SK-N-SH (cell line): ENCODE measurements around the gene BTRC.

Experiments used
- CHD2 ChIP-seq: fragments of 150-350 bp; IDR thresholded peaks from 2 replicates; pipeline ENCODE4 v1.6.1; 2018; ENCODE audit warnings: low read length; ENCODE audit not compliant: partially characterized antibody
- EZH2phosphoT487 ChIP-seq: fragments of 200-600 bp; sonication (generic); IDR thresholded peaks from 2 replicates; pipeline ENCODE4 v1.6.1; 2017; ENCODE audit warnings: low read depth, mixed run types, mild to moderate bottlenecking, antibody characterized with exemption, moderate library complexity, borderline replicate concordance
- FOSL2 ChIP-seq: IDR thresholded peaks from 2 replicates; pipeline ENCODE4 v1.4.0; 2012; ENCODE audit warnings: low read depth, mild to moderate bottlenecking, moderate library complexity, borderline replicate concordance
- FOXJ3 ChIP-seq: sonication (generic); formaldehyde crosslinking; IDR thresholded peaks from 2 replicates; pipeline ENCODE4 v1.5.1; 2020; ENCODE audit warnings: mild to moderate bottlenecking, missing genetic modification reagents
- GABPA ChIP-seq: IDR thresholded peaks from 2 replicates; pipeline ENCODE4 v1.4.0; 2012; ENCODE audit warnings: low read depth, mild to moderate bottlenecking
- MXI1 ChIP-seq: IDR thresholded peaks from 2 replicates; pipeline ENCODE4 v1.6.1; 2012; ENCODE audit warnings: mild to moderate bottlenecking, low read depth, low read length, improper control_type of control experiment
- POLR2AphosphoS5 ChIP-seq: IDR thresholded peaks from 2 replicates; pipeline ENCODE4 v1.6.1; 2012; ENCODE audit warnings: low read depth, low read length
- RAD21 ChIP-seq: IDR thresholded peaks from 2 replicates; pipeline ENCODE4 v1.6.1; 2012; ENCODE audit warnings: mild to moderate bottlenecking, low read length
- RCOR1 ChIP-seq: fragments of 150-350 bp; IDR thresholded peaks from 2 replicates; pipeline ENCODE4 v1.6.1; 2017; ENCODE audit warnings: antibody characterized with exemption, low read length
- SIN3A ChIP-seq: IDR thresholded peaks from 2 replicates; pipeline ENCODE4 v1.6.1; 2012; ENCODE audit warnings: low read depth, mild to moderate bottlenecking, low read length, moderate library complexity, borderline replicate concordance
- TCF12 ChIP-seq: IDR thresholded peaks from 2 replicates; pipeline ENCODE4 v1.4.0; 2012
- TF ChIP-seq, protein P1 (sequence below): IDR thresholded peaks from 2 replicates; pipeline ENCODE4 v1.4.0; 2012; ENCODE audit warnings: low read depth, borderline replicate concordance
- TF ChIP-seq, protein P2 (sequence below): fragments of 200-600 bp; sonication (generic); IDR thresholded peaks from 2 replicates; pipeline ENCODE4 v1.6.1; 2017; ENCODE audit warnings: antibody characterized with exemption, mild to moderate bottlenecking, moderate library complexity
- TF ChIP-seq, protein P3 (sequence below): IDR thresholded peaks from 2 replicates; pipeline ENCODE4 v1.4.0; 2012; ENCODE audit warnings: low read depth

DNA sequence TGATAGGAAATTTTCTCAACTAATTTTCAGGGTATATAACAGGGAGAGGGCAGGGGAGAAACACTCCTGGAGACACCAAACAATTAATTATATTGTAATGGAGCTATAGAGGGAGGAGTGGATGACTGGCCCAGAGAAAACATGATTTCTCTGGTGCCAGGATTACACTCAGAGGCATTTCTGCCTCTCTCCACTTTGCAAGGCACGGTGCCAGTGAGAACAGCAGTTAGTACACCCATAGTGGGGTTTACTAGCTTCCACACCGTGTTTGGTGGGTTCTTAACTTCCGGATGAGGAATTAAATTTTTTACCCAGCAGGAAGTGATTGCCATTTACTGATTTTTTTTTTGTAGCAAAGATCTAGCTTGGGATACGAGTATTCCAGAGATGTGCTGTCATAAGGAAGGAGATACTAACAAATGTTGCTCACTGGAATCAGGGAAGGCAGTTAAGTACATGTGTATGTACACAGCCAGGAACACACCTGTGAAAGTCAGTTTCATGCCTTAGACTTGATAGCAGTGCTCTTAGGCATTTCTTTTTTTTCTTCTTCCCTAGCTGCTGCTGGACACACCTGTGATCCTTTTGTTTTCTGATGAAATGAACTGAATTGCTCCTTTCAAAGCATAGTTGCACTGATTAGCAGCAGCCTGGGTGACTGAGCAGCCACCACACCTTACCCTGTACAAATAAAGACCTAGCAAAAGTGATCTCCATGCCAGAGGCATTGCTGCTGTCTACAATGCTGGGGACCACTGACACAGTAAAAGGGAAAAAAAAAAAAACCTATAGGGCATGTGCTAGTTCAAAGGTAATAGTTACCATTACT, 176.0 kb downstream of the BTRC start:
- TF ChIP-seq SIN3A, result no peak
- TF ChIP-seq GABPA, result no peak
- TF ChIP-seq, protein P1, sequence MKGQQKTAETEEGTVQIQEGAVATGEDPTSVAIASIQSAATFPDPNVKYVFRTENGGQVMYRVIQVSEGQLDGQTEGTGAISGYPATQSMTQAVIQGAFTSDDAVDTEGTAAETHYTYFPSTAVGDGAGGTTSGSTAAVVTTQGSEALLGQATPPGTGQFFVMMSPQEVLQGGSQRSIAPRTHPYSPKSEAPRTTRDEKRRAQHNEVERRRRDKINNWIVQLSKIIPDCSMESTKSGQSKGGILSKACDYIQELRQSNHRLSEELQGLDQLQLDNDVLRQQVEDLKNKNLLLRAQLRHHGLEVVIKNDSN, result no peak
- TF ChIP-seq, protein P2, sequence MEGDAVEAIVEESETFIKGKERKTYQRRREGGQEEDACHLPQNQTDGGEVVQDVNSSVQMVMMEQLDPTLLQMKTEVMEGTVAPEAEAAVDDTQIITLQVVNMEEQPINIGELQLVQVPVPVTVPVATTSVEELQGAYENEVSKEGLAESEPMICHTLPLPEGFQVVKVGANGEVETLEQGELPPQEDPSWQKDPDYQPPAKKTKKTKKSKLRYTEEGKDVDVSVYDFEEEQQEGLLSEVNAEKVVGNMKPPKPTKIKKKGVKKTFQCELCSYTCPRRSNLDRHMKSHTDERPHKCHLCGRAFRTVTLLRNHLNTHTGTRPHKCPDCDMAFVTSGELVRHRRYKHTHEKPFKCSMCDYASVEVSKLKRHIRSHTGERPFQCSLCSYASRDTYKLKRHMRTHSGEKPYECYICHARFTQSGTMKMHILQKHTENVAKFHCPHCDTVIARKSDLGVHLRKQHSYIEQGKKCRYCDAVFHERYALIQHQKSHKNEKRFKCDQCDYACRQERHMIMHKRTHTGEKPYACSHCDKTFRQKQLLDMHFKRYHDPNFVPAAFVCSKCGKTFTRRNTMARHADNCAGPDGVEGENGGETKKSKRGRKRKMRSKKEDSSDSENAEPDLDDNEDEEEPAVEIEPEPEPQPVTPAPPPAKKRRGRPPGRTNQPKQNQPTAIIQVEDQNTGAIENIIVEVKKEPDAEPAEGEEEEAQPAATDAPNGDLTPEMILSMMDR, result no peak
- TF ChIP-seq FOXJ3 (CRISPR knock-in tag), result no peak
- TF ChIP-seq RAD21, result no peak
- no peak for TF ChIP-seq TCF12
- no peak for TF ChIP-seq EZH2phosphoT487
- TF ChIP-seq POLR2AphosphoS5, result no peak
- TF ChIP-seq, protein P3, sequence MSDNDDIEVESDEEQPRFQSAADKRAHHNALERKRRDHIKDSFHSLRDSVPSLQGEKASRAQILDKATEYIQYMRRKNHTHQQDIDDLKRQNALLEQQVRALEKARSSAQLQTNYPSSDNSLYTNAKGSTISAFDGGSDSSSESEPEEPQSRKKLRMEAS, result no peak
- no peak for TF ChIP-seq MXI1
- no peak for TF ChIP-seq RCOR1
- TF ChIP-seq CHD2, result no peak
- no peak for TF ChIP-seq FOSL2
